Measurements from ENCODE around the gene TBC1D3G.
"Not testable (repeated sequence)": the region's sequence is repeated elsewhere in the genome, so short reads cannot be mapped to it uniquely, and the experiment has no call there.

TBC1D3G gene

GRCh38 chr17:36323584-36323983 lies at the start of gene TBC1D3G:
Gene TBC1D3G (plus strand): TSS chr17:36323884. CDS start chr17:36325412, 1,528 bp downstream.
- DNase-seq: not testable (repeated sequence)

GRCh38 chr17:36283256-36283655 lies 40.4 kb upstream of the TBC1D3G start:
- not testable (repeated sequence) for DNase-seq

GRCh38 chr17:36284219-36284618 lies 39.5 kb upstream of the TBC1D3G start:
- DNase-seq: not testable (repeated sequence)

GRCh38 chr17:36289965-36290612 lies 33.6 kb upstream of the TBC1D3G start:
- not testable (repeated sequence) for DNase-seq

- not testable (repeated sequence) for DNase-seq
Measured at GRCh38 chr17:36295161-36295560, 28.5 kb upstream of the TBC1D3G start.

GRCh38 chr17:36315736-36316135 lies 7.9 kb upstream of the TBC1D3G start:
- DNase-seq: not testable (repeated sequence)

GRCh38 chr17:36362496-36362895 lies 38.8 kb downstream of the TBC1D3G start:
- DNase-seq: not testable (repeated sequence)

GRCh38 chr17:36375938-36376337 lies 52.3 kb downstream of the TBC1D3G start:
- not testable (repeated sequence) for DNase-seq

Data from NCI-H1694 treated with DMSO at 0.1 percent for 48 hours (cell line).